Breast epithelium (tissue), 3 donors: ENCODE results near the gene SURF4.

Experiments used
- CTCF ChIP-seq, 3 donors: fragments of 450-650 bp; IDR thresholded peaks; one replicate each; pipeline ENCODE4 v1.5.1; 2016 to 2017; ENCODE audit warnings: antibody characterized with exemption in 3 of 3, mild to moderate bottlenecking in 3 of 3, moderate library complexity in 3 of 3
- POLR2A ChIP-seq: fragments of 450-650 bp; IDR thresholded peaks from one replicate; pipeline ENCODE4 v1.6.1; 2016; ENCODE audit warnings: antibody characterized with exemption, mild to moderate bottlenecking, moderate library complexity
- POLR2AphosphoS5 ChIP-seq, 3 donors: sonication (generic); formaldehyde crosslinking; IDR thresholded peaks; one replicate each; pipeline ENCODE4 v1.6.1; 2017; ENCODE audit warnings: antibody characterized with exemption in 3 of 3

GRCh38 chr9:133387680-133388079 is 11.8 kb upstream of the SURF4 start:
- no peak for TF ChIP-seq POLR2A
- no peak for TF ChIP-seq CTCF (IDR thresholded peaks at IDR 0.05)
- no peak for TF ChIP-seq POLR2AphosphoS5 (IDR thresholded peaks at IDR 0.05)
